Neuronal stem cell (in vitro differentiated cells): ENCODE results near the gene RAP2A.

Experiments used
- DNase-seq: peaks from one replicate; pipeline ENCODE4 v3.0.0-alpha.2; 2013; ENCODE audit warnings: low spot score
- H2AFZ ChIP-seq: one replicate; pipeline ENCODE4 v1.6.1; 2013; ENCODE audit warnings: mild to moderate bottlenecking, low read length, inconsistent platforms
- H2AK5ac ChIP-seq: 2 replicates; pipeline ENCODE4 v1.6.1; 2013; ENCODE audit warnings: low read depth, mild to moderate bottlenecking, inconsistent platforms, low read length, moderate library complexity, mixed read lengths
- H2BK120ac ChIP-seq: 2 replicates; pipeline ENCODE4 v1.6.1; 2013; ENCODE audit warnings: low read depth, mild to moderate bottlenecking, inconsistent platforms, low read length, moderate library complexity, mixed read lengths
- H2BK12ac ChIP-seq: one replicate; pipeline ENCODE4 v1.6.1; 2013; ENCODE audit warnings: low read length, inconsistent platforms
- H2BK15ac ChIP-seq: 2 replicates; pipeline ENCODE4 v1.6.1; 2013; ENCODE audit warnings: mild to moderate bottlenecking, low read length, inconsistent platforms, mixed read lengths
- H2BK5ac ChIP-seq: one replicate; pipeline ENCODE4 v1.6.1; 2013; ENCODE audit warnings: inconsistent platforms, mild to moderate bottlenecking, low read length, moderate library complexity
- H3K14ac ChIP-seq: one replicate; pipeline ENCODE4 v1.6.1; 2013; ENCODE audit warnings: low read length, inconsistent platforms
- H3K18ac ChIP-seq: 2 replicates; pipeline ENCODE4 v1.6.1; 2013; ENCODE audit warnings: low read length, inconsistent platforms
- H3K23ac ChIP-seq: 2 replicates; pipeline ENCODE4 v1.6.1; 2013; ENCODE audit warnings: low read depth, mild to moderate bottlenecking, mixed read lengths, low read length, inconsistent platforms; ENCODE audit not compliant: poor library complexity
- H3K27ac ChIP-seq: replicated peaks from 3 replicates; pipeline ENCODE4 v1.5.1; 2013; ENCODE audit warnings: low read length, inconsistent platforms
- H3K27me3 ChIP-seq, 3 experiments: 2 replicates each; pipeline ENCODE4 v1.6.1; 2013; ENCODE audit warnings: low read length in 3 of 3, mild to moderate bottlenecking in 2 of 3, inconsistent platforms in 1 of 3, low read depth in 1 of 3, mixed read lengths in 1 of 3, moderate library complexity in 1 of 3; ENCODE audit not compliant: control insufficient read depth in 3 of 3, insufficient read depth in 3 of 3
- H3K36me3 ChIP-seq, 2 donors: replicated peaks in 1 of 2; 2 replicates each; pipeline ENCODE4 v1.6.1; 2013; ENCODE audit warnings: low read length in 2 of 2; ENCODE audit not compliant: control insufficient read depth in 2 of 2, insufficient read depth in 2 of 2
- H3K4ac ChIP-seq: 2 replicates; pipeline ENCODE4 v1.6.1; 2013; ENCODE audit warnings: inconsistent platforms, mild to moderate bottlenecking, low read length, moderate library complexity
- H3K4me1 ChIP-seq, 2 donors: 1 replicate in 1 of 2; 2 replicates in 1 of 2; pipeline ENCODE4 v1.6.1; 2013; ENCODE audit warnings: low read length in 2 of 2, low read depth in 1 of 2; ENCODE audit not compliant: control insufficient read depth in 2 of 2, insufficient read depth in 1 of 2
- H3K4me2 ChIP-seq: one replicate; pipeline ENCODE4 v1.6.1; 2013; ENCODE audit warnings: mild to moderate bottlenecking, low read length, inconsistent platforms; ENCODE audit not compliant: insufficient read depth, poor library complexity, severe bottlenecking
- H3K4me3 ChIP-seq, 2 donors: 2 replicates each; pipeline ENCODE4 v1.5.1; 2013; ENCODE audit warnings: low read length in 2 of 2, mild to moderate bottlenecking in 2 of 2, inconsistent platforms in 1 of 2, moderate library complexity in 1 of 2
- H3K79me1 ChIP-seq: one replicate; pipeline ENCODE4 v1.6.1; 2013; ENCODE audit warnings: low read depth, mild to moderate bottlenecking, inconsistent platforms, low read length, moderate library complexity
- H3K9ac ChIP-seq: one replicate; pipeline ENCODE4 v1.6.1; 2013; ENCODE audit warnings: mild to moderate bottlenecking, low read depth, low read length, inconsistent platforms; ENCODE audit not compliant: poor library complexity
- H3K9me3 ChIP-seq, 2 donors: replicated peaks in 1 of 2; 2 replicates each; pipeline versions ENCODE3 to v1.6.1; 2013; ENCODE audit warnings: low read length in 2 of 2, mild to moderate bottlenecking in 2 of 2, inconsistent platforms in 1 of 2, low read depth in 1 of 2, mixed read lengths in 1 of 2, moderate library complexity in 1 of 2; ENCODE audit not compliant: control insufficient read depth in 2 of 2, insufficient read depth in 1 of 2
- H4K8ac ChIP-seq: one replicate; pipeline ENCODE4 v1.6.1; 2013; ENCODE audit warnings: low read depth, mild to moderate bottlenecking, inconsistent platforms, low read length, moderate library complexity
- H4K91ac ChIP-seq: one replicate; pipeline ENCODE4 v1.6.1; 2013; ENCODE audit warnings: low read length, low read depth, mild to moderate bottlenecking, inconsistent platforms; ENCODE audit not compliant: poor library complexity
- WGBS, 2 donors: extraction: QIAGEN DNeasy Blood & Tissue Kit; methylation state at CpG; one replicate each; pipeline ENCODE4 v1.1.7; 2013; ENCODE audit warnings: missing lambda C conversion rate in 2 of 2, mixed read lengths in 1 of 2; ENCODE audit not compliant: insufficient read length in 2 of 2, insufficient replicate concordance in 1 of 2; ENCODE audit errors: extremely low coverage in 2 of 2; 5-methylcytosine and 5-hydroxymethylcytosine counted together

Gene RAP2A

GRCh38 chr13:97438856-97439595 lies 5.1 kb downstream of the RAP2A start:
- Histone ChIP-seq H3K27ac (no peak overlapping the region), H4K8ac (no peak overlapping the region), H2BK5ac (no peak overlapping the region), H3K9ac (no peak overlapping the region), H2BK15ac (no peak overlapping the region), H3K18ac (no peak overlapping the region), H3K4me3 (no peak overlapping the region), H3K27me3 (no peaks in the 10 kb centered on the region), H2AK5ac (no peak overlapping the region), H3K4ac (no peak overlapping the region), H3K14ac (no peak overlapping the region), H3K79me1 (peaks cover 6% of the 10 kb centered on the region), H3K9me3 (no peaks in the 10 kb centered on the region), H3K4me2 (no peak overlapping the region), H3K4me1 (peaks cover 1 to 3% of the 10 kb centered on the region in 2 donors), H4K91ac (no peak overlapping the region), H3K36me3 (peaks cover 3 to 68% of the 10 kb centered on the region in 2 donors), H2BK12ac (no peak overlapping the region), H2BK120ac (no peak overlapping the region), H3K23ac (no peak overlapping the region), H2AFZ (no peak overlapping the region)
- no CpG with 5 or more reads among the region's 3 CpGs for WGBS, 2 donors
- DNase-seq: no peak

DNA sequence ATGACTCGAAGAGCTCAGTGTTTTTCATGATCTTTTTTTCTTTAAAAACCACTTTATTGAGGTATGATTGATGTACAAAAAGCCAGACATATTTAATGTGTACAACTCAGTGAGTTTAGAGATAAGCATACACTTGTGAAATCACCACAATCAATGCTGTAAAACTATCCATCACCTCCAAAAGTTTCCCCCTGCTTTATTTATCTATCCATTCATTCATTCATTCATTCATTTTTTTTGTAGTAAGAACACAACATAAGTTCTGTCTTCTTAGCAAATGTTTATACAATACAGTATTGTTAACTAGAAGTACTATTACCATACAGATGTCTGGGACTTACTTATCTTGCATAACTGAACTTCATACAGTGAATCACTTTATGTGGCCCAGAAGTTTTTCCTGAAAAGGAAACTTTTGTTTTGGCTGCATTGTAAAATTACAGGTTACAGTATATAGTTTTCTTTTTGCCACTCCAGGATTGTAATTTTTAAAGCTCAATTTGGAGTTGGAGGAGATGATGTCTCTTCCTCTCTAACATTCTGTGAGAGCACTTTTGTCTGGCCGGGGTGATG lies 6.7 kb downstream of the RAP2A start:
- H2BK5ac ChIP-seq: no peak overlapping the region
- H2BK15ac ChIP-seq: no peak overlapping the region
- H3K18ac ChIP-seq: no peak overlapping the region
- H3K14ac ChIP-seq: no peak overlapping the region
- peaks cover 4% of the 10 kb centered on the region for H3K79me1 ChIP-seq
- no CpG with 5 or more reads among the region's 2 CpGs for WGBS, 2 donors
- DNase-seq: no peak
- H2AK5ac ChIP-seq: no peak overlapping the region
- no peak overlapping the region for H3K4me3 ChIP-seq
- no peak overlapping the region for H3K23ac ChIP-seq
- H3K4ac ChIP-seq: no peak overlapping the region
- no peak overlapping the region for H2AFZ ChIP-seq
- H2BK120ac ChIP-seq: no peak overlapping the region
- no peak overlapping the region for H4K91ac ChIP-seq
- no peaks in the 10 kb centered on the region for H3K27me3 ChIP-seq
- no peaks in the 10 kb centered on the region for H3K9me3 ChIP-seq
- no peak overlapping the region for H2BK12ac ChIP-seq
- H3K4me2 ChIP-seq: no peak overlapping the region
- no peak overlapping the region for H4K8ac ChIP-seq
- H3K36me3 ChIP-seq: peaks cover 3 to 79% of the 10 kb centered on the region in 2 donors
- H3K9ac ChIP-seq: no peak overlapping the region
- H3K27ac ChIP-seq: no peak overlapping the region
- peaks cover 1% of the 10 kb centered on the region in 2 donors for H3K4me1 ChIP-seq

- no peaks in the 10 kb centered on the region for H3K9me3 ChIP-seq
- no peak overlapping the region for H3K4ac ChIP-seq
- H4K8ac ChIP-seq: no peak overlapping the region
- H2AK5ac ChIP-seq: no peak overlapping the region
- no peak for DNase-seq
- no peaks in the 10 kb centered on the region for H3K27me3 ChIP-seq
- H3K23ac ChIP-seq: no peak overlapping the region
- H3K14ac ChIP-seq: no peak overlapping the region
- no peak overlapping the region for H2AFZ ChIP-seq
- peaks cover 0 to 1% of the 10 kb centered on the region in 2 donors for H3K4me1 ChIP-seq
- no peak overlapping the region for H3K27ac ChIP-seq
- H2BK12ac ChIP-seq: no peak overlapping the region
- no peak overlapping the region for H4K91ac ChIP-seq
- no peak overlapping the region for H3K18ac ChIP-seq
- peaks cover 3 to 76% of the 10 kb centered on the region in 2 donors for H3K36me3 ChIP-seq
- no peak overlapping the region for H3K4me2 ChIP-seq
- no peak overlapping the region for H2BK5ac ChIP-seq
- no peak overlapping the region for H3K4me3 ChIP-seq
- no peak overlapping the region for H2BK120ac ChIP-seq
- H3K79me1 ChIP-seq: peaks cover 4% of the 10 kb centered on the region
- H2BK15ac ChIP-seq: no peak overlapping the region
- H3K9ac ChIP-seq: no peak overlapping the region
Observed at GRCh38 chr13:97441368-97441767, 7.4 kb downstream of the RAP2A start.

GRCh38 chr13:97445522-97446187 lies 11.7 kb downstream of the RAP2A start:
- no peaks in the 10 kb centered on the region for H3K9me3 ChIP-seq
- no peak overlapping the region for H4K91ac ChIP-seq
- no peak overlapping the region for H3K27ac ChIP-seq
- H2BK120ac ChIP-seq: no peak overlapping the region
- H3K4me3 ChIP-seq: no peak overlapping the region
- H3K9ac ChIP-seq: no peak overlapping the region
- H2AK5ac ChIP-seq: no peak overlapping the region
- no peaks in the 10 kb centered on the region for H3K79me1 ChIP-seq
- no peak overlapping the region for H2BK12ac ChIP-seq
- no peak overlapping the region for H4K8ac ChIP-seq
- H2AFZ ChIP-seq: no peak overlapping the region
- no peak overlapping the region for H2BK15ac ChIP-seq
- H3K27me3 ChIP-seq: no peaks in the 10 kb centered on the region
- DNase-seq: no peak
- no peak overlapping the region for H2BK5ac ChIP-seq
- H3K4ac ChIP-seq: no peak overlapping the region
- no peak overlapping the region for H3K14ac ChIP-seq
- H3K36me3 ChIP-seq: peaks cover 0 to 52% of the 10 kb centered on the region in 2 donors
- H3K4me1 ChIP-seq: peaks cover 0 to 2% of the 10 kb centered on the region in 2 donors
- H3K23ac ChIP-seq: no peak overlapping the region
- H3K4me2 ChIP-seq: no peak overlapping the region
- H3K18ac ChIP-seq: no peak overlapping the region
